GM21526 (cell line): ENCODE results near the gene NEGR1.

Experiments
- ATAC-seq: cut with Tn5 transposase; IDR thresholded peaks from one replicate; pipeline ENCODE4 v1.9.1; 2021; ENCODE audit warnings: moderate library complexity; ENCODE audit not compliant: unreplicated experiment, low FRiP score

The NEGR1 gene

DNA sequence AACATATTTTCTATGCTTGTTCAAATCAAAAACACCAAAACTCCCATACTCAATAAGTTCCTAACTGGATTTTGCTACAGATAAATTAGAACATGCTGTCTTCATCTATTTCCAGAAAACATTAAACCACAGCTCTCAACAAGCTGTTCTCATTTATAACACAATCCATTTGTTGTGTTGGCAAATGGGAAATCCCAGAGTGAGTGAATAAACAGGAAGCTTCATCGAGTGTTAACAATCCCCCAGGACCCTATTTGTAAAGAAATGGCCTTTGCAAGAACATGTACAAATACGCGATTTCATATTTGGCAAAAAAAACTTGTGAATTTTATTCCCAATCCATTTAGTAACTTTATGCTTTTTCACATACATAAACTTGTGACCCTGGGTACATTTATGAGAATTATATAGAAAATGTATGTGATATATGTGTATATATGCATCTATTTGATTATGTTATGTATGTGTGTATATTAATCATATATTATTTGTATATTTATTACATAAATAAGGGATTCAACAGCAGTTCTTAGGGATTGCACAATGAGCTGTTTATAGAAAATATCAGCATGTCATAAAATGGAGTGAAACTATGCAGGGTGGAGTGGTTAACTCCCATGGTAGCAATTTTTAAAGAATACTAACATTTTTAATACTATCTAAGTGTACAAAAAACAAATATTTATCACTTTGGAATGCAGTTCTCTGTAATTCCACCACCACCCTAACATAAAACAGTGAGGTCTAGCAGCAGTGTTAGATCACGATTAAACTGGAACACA is 160.0 kb downstream of the NEGR1 start:
- ATAC-seq, result no peak

DNA sequence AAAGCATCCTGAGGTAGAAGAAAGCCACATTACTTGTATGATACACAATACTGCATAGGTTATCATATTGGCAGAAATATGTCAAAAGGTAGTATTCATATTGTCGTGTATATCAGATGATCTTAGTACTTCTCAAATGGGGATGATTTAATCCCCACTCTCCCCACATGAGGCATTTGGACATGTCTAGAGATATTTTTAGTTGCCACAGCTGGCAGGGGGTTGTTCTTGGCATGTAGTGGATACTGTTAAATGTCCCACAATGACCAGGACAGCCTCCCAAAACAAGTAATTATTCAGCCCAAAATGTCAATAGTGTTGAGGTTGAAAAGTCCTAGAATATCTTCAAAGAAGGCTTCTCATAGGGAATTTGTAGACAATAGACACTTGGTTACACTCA is 162.8 kb downstream of the NEGR1 start:
- ATAC-seq, result no peak

DNA sequence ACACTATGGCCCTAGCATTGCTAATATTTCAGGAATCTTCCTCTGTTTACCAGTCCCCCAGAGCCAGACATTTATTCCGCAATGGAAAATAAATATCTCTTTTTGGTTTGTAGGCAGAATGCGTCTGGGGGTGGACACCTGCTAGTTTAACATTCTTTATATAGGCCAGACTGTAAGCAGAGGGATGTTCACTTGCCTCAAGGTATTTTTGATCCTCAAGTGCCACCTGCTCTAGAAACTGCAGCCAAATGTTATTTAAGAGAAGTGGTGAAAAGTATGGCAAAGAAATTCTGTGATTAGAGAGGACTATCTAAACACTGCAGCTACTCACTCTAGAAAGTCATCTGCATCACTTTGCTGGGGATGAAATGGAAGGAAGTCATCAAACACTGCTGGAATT is 164.7 kb downstream of the NEGR1 start:
- no peak for ATAC-seq

DNA sequence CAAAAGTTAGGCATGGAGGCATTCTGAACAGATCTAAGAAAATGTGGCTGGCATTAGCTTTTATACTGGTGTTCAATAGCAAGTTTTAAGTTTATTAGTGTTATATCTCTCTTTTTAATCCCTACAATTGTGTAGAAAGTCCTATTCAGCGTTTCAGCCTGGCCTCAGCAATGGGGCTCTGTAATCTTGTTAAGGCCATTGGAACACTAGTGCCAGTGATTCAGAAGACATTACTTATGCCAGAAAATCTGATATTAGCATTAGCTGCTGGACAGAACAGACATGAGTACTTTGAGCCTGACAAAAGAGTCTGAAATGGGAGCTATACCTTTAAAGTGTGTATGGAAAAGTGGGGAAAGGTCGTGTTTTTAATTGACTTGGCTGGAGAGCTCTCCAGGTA is 167.0 kb downstream of the NEGR1 start:
- ATAC-seq, result no peak

DNA sequence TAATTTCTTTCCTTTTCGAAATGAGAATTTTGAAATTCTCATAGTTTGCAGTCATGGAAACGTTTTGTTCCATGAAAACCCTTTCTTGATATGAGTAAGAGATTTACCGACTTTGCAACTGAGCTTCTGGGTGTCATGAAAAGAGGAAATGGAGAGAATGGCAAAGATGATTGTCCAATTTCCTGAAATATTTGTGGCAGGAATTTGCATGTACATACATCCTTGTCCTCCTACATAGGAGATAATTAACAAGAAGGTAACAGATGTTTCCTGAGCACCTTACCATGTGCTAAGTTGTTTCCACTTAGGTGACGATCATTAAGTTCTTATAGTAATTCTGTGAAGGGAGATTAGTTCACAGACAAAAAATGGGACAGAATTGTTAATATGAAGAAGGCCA is 170.7 kb downstream of the NEGR1 start:
- no peak for ATAC-seq

DNA sequence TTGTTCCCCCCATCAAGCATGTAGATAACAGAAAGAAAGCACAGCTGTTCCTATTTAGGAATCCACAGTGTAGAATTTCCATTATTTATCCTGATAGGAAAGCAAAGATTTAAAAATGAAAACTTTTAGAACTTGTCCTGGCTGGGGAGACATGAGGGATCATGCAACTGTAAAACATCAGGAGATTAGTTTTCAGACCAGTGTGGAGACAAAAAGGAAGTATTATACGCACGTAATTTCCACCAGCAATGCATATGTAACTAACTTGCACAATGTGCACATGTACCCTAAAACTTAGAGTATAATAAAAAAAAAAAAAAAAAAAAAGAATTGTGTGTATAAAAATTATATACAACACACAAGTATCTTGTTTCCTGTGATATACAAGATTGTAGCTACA is 172.4 kb downstream of the NEGR1 start:
- ATAC-seq, result no peak

DNA sequence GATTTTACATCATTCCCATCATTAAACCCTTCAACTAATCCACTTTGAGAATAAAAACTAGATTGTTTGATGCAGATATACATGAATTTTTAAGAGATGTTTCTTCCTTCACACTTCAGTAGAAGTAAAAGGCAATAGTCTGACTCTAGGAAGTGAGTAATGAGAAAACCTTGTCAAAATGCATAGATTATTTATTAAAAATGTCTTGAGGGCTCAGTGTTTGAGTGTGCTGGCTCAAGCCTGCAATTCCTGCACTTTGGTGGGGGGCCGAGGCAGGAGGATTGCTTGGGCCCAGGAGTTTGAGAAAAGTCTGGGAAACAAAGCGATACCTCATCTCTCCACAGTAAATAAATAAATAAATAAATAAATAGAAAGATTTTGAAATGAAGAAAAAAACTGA is 177.1 kb downstream of the NEGR1 start:
- no peak for ATAC-seq

DNA sequence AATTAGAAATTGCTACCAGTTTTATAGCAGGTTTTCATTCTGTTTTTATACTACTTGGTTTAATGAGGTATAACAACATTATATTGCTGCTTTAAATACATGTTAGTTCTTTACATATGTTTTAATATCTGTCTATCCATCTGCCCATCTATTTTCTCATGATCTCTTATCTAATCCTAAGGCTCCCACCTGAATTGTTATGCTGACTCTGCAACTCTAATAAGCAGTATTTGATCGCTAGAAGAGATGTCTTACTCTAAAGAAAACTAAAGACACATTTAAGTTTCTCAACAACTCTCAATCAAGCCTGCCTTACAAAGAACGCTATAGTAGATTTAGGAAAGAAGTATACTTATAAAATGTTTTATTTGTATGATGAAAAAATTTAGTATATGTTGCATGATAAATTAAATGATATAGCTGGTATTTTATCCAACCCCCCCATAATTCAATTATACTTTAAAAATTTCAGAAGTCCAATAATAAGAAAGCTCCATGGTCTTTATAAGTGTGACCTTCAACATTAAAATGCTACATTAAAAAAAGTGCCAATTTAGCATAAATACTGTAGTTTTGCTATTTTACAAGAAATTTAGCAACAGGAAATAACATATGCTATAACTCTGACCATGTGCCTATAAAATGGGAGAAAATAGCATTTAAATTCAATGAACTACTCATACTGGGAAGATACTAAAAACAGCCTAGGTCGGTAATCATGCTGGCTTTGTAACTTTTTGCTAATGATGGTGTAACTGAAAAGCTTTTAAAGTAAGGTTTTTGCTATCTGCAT is 180.3 kb downstream of the NEGR1 start:
- ATAC-seq, result no peak

DNA sequence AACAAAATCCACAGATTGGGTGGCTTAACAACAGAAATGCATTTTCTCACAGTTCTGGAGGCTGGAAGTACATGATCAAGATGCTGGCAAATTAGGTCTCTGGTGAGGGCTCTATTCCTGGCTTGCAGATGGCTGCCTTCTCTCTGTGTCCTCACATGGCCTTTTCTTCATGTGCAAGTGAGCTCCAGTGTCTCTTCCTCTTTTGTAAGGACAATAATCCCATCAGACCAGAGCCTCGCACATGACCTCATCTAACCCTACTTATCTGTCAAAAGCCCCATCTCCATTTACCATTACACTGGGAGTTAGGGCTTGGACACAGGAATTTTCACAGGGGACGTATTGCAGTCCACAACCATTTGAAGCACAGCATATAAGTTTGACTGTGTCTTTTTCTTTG is 181.6 kb downstream of the NEGR1 start:
- no peak for ATAC-seq

DNA sequence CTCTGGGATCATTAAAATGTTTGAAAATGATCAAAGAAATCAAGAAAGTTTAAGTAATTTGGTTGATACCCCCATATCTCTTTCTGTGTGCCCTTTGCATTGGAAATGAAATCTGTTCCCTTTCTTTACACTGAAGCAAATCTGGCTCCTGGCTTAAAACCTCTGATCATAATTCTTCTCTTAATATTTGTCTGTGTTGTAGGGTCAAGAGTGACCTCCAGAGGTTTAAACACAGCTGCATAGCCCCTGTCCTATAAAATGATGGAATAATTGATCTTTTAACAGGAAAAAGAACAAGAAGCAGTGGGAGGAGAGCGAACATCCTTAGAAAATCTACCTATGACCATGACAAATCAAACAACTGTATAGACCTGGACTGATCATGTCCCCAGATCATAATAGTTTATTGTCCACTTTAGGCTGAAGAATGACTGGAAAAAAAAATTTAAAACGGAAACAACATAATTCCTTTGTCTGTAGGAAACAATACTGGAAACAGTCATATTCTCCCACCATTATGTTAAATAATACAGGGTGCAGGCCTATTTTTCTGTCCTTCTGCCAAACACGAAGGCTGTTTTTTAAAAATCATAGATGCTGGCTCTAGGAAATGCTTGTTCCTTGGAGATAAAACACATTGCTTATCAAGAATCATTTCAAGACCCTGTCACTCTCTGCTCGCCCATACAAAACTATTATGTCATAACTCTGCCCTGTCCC is 184.3 kb downstream of the NEGR1 start:
- ATAC-seq, result no peak

DNA sequence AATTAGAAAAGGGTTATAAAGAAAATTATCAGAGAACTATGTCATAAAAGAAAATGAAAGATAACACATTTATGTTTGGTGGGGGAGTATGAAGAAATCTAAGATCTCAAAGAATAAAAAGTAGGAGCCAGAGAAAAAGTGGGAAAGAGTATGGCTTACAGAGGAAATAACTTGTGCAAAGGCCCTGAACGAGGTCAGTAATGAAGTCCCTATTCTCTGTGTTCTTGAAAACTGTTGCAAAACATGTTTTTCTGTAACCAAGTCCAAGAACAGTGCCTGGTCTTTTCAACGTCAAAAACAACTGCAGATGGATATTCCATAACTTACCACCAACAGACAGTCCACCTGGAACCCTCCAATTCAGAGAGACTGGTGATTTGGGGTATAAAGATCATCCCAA is 188.1 kb downstream of the NEGR1 start:
- no peak for ATAC-seq

DNA sequence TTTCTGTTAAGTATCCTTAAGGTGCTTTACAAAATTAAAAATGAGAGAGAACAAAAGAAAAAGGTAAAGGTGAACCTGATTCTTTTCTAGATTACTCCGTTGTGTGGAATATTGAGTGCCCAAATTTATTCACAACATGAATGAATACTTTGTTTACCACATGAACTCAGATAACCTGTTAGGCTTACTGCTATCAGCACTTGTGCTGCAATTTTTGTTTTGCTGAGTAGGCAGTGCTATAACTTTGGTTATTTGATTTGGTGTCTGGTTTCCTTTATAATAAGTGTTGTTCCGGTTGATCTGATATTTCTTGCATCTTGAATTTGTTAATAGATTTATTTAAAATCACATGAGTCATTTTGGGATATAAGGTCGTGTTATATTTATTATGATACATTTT is 195.9 kb downstream of the NEGR1 start:
- ATAC-seq, result no peak

DNA sequence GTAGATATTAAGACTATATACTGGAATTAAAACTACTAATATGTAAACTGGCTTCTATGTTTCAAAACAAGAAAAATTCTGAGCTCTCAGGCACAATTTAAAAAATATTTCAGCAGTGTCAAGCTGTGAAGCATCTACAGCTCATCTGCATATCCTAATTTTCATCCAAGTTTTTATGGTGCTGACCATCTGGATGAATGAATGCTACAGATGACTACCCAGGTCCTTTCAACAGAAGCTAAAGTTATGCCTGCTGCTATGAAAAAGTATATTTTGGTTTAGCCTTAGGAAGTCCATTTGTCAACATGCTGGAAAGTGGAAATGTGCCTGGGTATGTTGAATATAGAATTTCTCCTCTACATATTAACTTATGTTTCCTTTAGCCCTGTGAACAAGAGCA is 206.9 kb downstream of the NEGR1 start:
- no peak for ATAC-seq

DNA sequence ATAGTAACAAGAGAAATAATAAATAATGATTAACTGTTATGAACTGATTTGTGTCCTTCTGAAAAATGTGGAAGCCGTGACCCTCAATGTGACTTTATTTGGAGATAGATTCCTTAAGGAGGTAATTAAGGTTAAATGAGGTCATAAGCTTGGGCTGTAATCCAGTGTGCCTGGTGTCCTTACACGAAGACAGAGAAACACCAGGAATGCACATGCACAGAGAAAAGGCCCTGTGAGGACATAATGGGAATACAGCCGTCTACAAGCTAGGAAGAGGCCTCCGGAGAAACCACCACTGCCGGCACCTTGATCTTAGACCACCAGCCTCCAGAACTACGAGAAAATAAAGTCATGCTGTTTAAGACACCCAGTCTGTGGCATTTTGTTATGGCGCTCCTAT is 215.9 kb downstream of the NEGR1 start:
- ATAC-seq, result no peak

DNA sequence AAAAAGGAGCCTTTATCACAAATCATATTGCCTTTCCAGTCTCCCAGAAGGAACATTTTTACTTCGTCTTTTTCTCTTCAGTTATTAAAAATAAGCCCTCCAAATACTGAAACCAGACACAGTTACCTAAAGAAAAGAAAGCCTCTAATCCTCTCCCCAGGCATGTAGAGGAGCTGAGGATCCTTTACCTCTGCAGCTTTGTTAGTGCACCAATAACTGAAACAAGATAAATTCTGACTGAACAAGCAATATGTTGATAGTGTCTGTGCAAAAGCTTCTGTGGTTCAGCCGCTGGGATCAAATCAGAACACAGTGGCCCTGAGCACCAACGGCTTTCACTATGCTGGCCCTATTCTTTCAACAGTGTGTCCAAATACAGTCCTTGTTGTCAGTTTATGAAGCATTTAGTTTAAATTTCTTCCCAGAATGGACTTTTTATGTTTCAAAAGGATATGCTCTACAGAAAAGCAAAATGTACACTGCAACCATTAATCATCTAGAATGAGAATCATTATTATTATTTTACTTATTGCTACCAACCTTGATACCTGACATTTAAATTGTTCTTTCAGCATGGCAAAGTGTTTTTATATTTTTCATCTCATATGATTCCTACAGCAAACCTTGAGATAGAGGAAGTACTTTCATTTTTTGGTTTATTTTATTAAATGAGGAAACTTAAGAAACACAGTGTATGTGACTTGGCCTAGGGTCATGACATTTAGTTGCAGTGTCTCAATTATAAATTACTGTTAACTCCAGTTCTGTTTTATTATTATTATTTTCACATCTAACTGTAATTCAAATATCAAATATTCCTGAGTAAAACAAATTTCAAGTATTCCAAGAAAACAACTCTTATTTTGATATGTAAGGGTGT is 217.9 kb downstream of the NEGR1 start:
- no peak for ATAC-seq

DNA sequence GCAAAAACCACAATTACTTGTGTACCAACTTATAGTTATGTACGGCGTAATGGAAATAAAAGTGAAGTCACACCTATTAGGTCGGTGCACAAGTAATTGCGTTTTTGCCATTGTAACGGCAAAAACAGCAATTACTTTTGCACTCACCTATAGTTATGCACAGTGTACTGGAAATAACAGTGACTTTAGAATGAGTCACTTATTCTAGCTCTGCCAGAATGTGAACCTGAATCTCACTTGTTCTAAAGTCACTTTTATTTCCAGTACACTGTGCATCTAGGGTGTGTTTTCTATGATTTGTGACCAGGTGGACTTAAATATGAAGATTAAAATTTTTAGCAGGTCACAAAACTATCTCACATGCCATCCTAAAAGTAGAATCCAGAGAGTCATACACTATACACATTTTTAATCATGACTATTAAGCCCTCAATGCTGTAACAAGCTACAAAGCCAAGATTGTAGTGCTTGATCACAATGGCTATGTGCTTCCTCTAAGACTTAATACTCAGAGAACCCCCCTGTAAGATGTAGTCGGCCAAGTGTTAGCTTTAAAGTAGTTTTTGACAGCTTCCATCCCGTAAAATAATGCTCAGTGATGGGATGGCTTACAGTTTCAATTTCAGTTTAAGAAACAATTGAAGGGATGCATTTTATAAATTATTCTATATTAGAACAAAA is 218.8 kb downstream of the NEGR1 start:
- ATAC-seq, result no peak

DNA sequence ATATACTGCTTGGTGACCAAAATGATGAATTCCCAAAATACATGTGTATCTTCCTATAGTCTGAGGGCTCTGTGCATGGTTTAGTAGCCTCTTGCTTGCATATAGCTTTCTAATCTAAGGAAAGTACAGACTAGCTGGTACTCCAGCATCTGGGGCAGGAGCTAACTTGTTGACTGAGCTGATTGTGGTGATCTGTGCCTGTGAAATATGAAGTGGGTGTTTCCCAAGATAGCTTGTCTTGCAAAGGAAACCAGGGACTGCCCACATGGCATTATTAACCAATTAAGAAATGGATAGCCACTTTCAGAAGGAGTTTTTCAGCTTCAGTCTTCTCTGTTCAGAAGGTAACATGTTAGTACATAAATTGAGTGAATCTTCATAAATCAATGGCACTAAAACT is 219.8 kb downstream of the NEGR1 start:
- no peak for ATAC-seq

DNA sequence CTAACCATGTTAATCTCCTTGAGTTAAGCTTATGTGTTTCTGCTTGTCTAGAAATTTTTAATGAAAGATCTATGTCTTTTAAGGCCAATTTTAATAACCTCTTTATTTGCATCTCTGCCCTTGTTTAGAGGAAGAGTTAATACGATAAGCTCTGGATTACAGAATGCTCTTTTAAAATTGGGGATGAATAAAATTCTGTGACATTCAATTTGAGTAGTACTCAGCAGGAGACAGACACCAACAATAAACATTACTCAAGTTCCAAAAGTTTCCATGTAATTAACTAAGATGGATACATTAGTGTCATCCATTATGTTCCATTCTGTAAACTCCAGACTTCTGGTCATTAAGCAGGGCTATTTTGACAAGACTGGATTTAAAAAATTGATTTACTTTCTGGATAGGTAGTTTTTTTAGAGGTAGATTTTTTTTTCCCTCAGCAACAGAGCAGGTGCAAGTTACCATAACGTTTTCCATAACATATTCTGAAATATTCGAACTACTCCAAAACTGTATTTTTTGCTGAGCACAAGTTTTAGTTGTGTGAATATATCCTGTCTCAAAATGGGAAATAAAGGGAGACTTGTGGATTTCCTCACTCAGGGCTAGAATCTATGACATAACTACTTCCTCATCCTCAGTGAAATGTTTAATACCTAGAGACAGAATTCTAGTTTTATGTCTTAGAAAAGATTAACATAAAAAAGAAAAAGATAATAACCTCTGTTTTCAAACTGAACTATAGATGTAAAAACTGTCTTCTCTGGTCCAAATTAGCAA is 221.7 kb downstream of the NEGR1 start:
- no peak for ATAC-seq

DNA sequence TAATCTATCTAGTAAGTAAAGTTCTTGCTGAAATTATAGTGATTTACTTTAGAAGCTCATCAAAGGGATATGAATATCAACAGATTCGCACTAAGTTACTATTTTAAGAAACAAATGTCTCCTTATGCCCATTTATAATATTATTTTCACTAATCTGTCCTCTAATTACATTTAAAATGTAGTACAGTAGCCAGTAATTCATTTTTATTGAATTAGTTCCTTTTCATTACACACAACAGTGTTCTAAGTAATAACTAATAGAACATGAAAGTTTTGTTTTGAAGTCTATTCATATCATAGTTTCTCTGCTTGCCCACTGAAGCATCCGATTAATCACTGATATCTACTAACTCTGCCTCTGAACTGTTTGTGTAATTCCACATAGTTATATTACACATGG is 225.8 kb downstream of the NEGR1 start:
- ATAC-seq, result no peak
